Measurements from ENCODE around the gene MCF2L2. TPM values are rescaled to one million over a fixed set of nuclear protein-coding genes. Genes with fewer than 3 reads are reported as not detected.

MCF2L2 gene
- total RNA-seq, 1 donor from 2014 or later = 2.1 TPM

- no peaks in the 10 kb centered on the region for H3K27me3 Mint-ChIP-seq (ENCODE audit: low read depth)
- no peak for TF ChIP-seq CTCF (conservative IDR thresholded peaks at IDR 0.05)
- peaks cover 6% of the 10 kb centered on the region for H3K4me1 Mint-ChIP-seq
- H3K36me3 Mint-ChIP-seq (ENCODE audit: low read depth) = no peaks in the 10 kb centered on the region
- H3K9me3 Mint-ChIP-seq = no peaks in the 10 kb centered on the region
- no peak for DNase-seq (ENCODE audit: low read depth, low spot score)
- no peak overlapping the region for H3K27ac Mint-ChIP-seq (ENCODE audit: unreplicated experiment)
- H3K4me3 Mint-ChIP-seq = no peak overlapping the region
Observed at GRCh38 chr3:183319371-183319770, 109.0 kb downstream of the MCF2L2 start.

- no peak overlapping the region for H3K4me3 Mint-ChIP-seq
- TF ChIP-seq CTCF (conservative IDR thresholded peaks at IDR 0.05) = no peak
- no peaks in the 10 kb centered on the region for H3K9me3 Mint-ChIP-seq
- no peaks in the 10 kb centered on the region for H3K36me3 Mint-ChIP-seq (ENCODE audit: low read depth)
- no peaks in the 10 kb centered on the region for H3K27me3 Mint-ChIP-seq (ENCODE audit: low read depth)
- DNase-seq (ENCODE audit: low read depth, low spot score) = no peak
- H3K27ac Mint-ChIP-seq (ENCODE audit: unreplicated experiment) = no peak overlapping the region
- peaks cover 6% of the 10 kb centered on the region for H3K4me1 Mint-ChIP-seq
Observed at GRCh38 chr3:183318877-183319276, 109.5 kb downstream of the MCF2L2 start.

- no peak for TF ChIP-seq CTCF (conservative IDR thresholded peaks at IDR 0.05)
- DNase-seq (ENCODE audit: low read depth, low spot score) = no peak
- Mint-ChIP-seq H3K27me3 (ENCODE audit: low read depth) (no peaks in the 10 kb centered on the region), H3K36me3 (ENCODE audit: low read depth) (no peaks in the 10 kb centered on the region), H3K27ac (ENCODE audit: unreplicated experiment) (no peak overlapping the region), H3K4me1 (peaks cover 6% of the 10 kb centered on the region), H3K9me3 (no peaks in the 10 kb centered on the region), H3K4me3 (no peak overlapping the region)
Observed at GRCh38 chr3:183317886-183318865, 110.2 kb downstream of the MCF2L2 start.

- DNase-seq (ENCODE audit: low read depth, low spot score) = no peak
- Mint-ChIP-seq H3K36me3 (ENCODE audit: low read depth) (no peaks in the 10 kb centered on the region), H3K4me1 (peaks cover 6% of the 10 kb centered on the region), H3K27ac (ENCODE audit: unreplicated experiment) (no peak overlapping the region), H3K27me3 (ENCODE audit: low read depth) (no peaks in the 10 kb centered on the region), H3K4me3 (no peak overlapping the region), H3K9me3 (no peaks in the 10 kb centered on the region)
- no peak for TF ChIP-seq CTCF (conservative IDR thresholded peaks at IDR 0.05)
Observed at GRCh38 chr3:183317271-183317670, 111.1 kb downstream of the MCF2L2 start.

- no peak overlapping the region for H3K4me3 Mint-ChIP-seq
- DNase-seq (ENCODE audit: low read depth, low spot score) = no peak
- H3K9me3 Mint-ChIP-seq = no peaks in the 10 kb centered on the region
- no peak for TF ChIP-seq CTCF (conservative IDR thresholded peaks at IDR 0.05)
- H3K27me3 Mint-ChIP-seq (ENCODE audit: low read depth) = no peaks in the 10 kb centered on the region
- H3K4me1 Mint-ChIP-seq = peaks cover 6% of the 10 kb centered on the region
- H3K27ac Mint-ChIP-seq (ENCODE audit: unreplicated experiment) = no peak overlapping the region
- no peaks in the 10 kb centered on the region for H3K36me3 Mint-ChIP-seq (ENCODE audit: low read depth)
Observed at GRCh38 chr3:183315739-183316138, 112.7 kb downstream of the MCF2L2 start.
